ENCODE measurements around the gene MGME1. TPM values are rescaled to one million over a fixed set of nuclear protein-coding genes. Genes with fewer than 3 reads are reported as not detected.

The MGME1 gene
- total and polyA plus RNA-seq, 2 of the 13 experiments (the other 11 are each of a cell fraction or from before 2014, with no cell fraction given) = 36.7 to 66.6 TPM

- Histone ChIP-seq H3K27ac (ENCODE audit: extremely low read length, insufficient read depth, low read length) (no peak overlapping the region), H3K79me2 (ENCODE audit: insufficient read depth, low read length) (peaks cover 3% of the 10 kb centered on the region), H3K4me1 (ENCODE audit: insufficient read depth, low read length) (peaks cover 40% of the 10 kb centered on the region), H3K4me3 (replicated peaks in 1 of 3; ENCODE audit: insufficient read depth in 1 of 3, low read depth in 2 of 3, low read length in 3 of 3) (no peak overlapping the region), H3K36me3 (replicated peaks in 1 of 2; ENCODE audit: control insufficient read depth in 1 of 2, insufficient read depth in 2 of 2, low read length in 2 of 2) (peaks cover 14 to 34% of the 10 kb centered on the region in 2 experiments), H2AFZ (ENCODE audit: low read length) (no peak overlapping the region), H4K20me1 (ENCODE audit: insufficient read depth, low read length) (peaks cover 9% of the 10 kb centered on the region; the same call in 1 of the 2 replicates), H3K9ac (ENCODE audit: insufficient read depth, low read depth, low read length) (no peak overlapping the region), H3K4me2 (ENCODE audit: low read depth, low read length) (no peak overlapping the region), H3K27me3 (ENCODE audit: control insufficient read depth in 1 of 2, insufficient read depth in 2 of 2, low read length in 2 of 2) (peaks cover 4 to 18% of the 10 kb centered on the region in 2 experiments; a peak in 4 of 5 replicates), H3K9me3 (ENCODE audit: low read length) (no peaks in the 10 kb centered on the region)
- ChIA-PET POLR2A (interaction anchor here (1.6 to 3.1 kb wide), 3 partner anchors 24 to 258 kb away, joined by 5 to 17 read pairs (median 17); partner anchors contain the start of genes MGME1, RRBP1 and SNX5), CTCF (ENCODE audit: low intra/inter-chr PET ratio, low total read pairs) (interaction anchor here (2.0 to 4.3 kb wide), 2 partner anchors 404 to 436 kb away, joined by 10 to 17 read pairs; no protein-coding TSS in a partner anchor)
- DNase-seq (ENCODE audit: low spot score) (no peak), ATAC-seq (peak; percentile 24), FAIRE-seq (no peak)
- BruUV-seq (replicated peaks) = TSS peak; percentile 19
- intact Hi-C loops (cut with micrococcal nuclease; ENCODE audit: unreplicated experiment) = no loop called here
- WGBS (ENCODE audit: low lambda C conversion rate) = 60% methylated on average over 6 of the region's 6 CpGs
- in situ Hi-C loops (cut with HindIII; ENCODE audit: extremely low pct_ligation_motif_present, low pct_unique_long_range_greater_than_20kb) = no loop called here
- TF ChIP-seq ZNF562 (CRISPR knock-in tag; IDR thresholded peaks at IDR 0.05; ENCODE audit: borderline replicate concordance) (peak; percentile 77), ZEB1 (IDR thresholded peaks at IDR 0.05; ENCODE audit: insufficient replicate concordance, low read depth) (peak; percentile 7), JUNB (CRISPR knock-in tag; IDR thresholded peaks at IDR 0.05; ENCODE audit: borderline replicate concordance) (peak; percentile 67; the same call in 1 of the 2 replicates), ZNF441 (CRISPR knock-in tag; IDR thresholded peaks at IDR 0.05; ENCODE audit: borderline replicate concordance) (no peak), ZNF879 (CRISPR knock-in tag; IDR thresholded peaks at IDR 0.05) (no peak), ZSCAN31 (CRISPR knock-in tag; IDR thresholded peaks at IDR 0.05; ENCODE audit: low read depth) (peak; percentile 6; the same call in 1 of the 2 replicates), ZNF883 (CRISPR knock-in tag; IDR thresholded peaks at IDR 0.05; ENCODE audit: not compliant biosample characterization) (no peak), ZBTB46 (CRISPR knock-in tag; IDR thresholded peaks at IDR 0.05; ENCODE audit: borderline replicate concordance) (no peak), JUN (CRISPR knock-in tag; IDR thresholded peaks at IDR 0.05) (peak; percentile 41; the same call in 1 of the 2 replicates), PHF21A (CRISPR knock-in tag; IDR thresholded peaks at IDR 0.05) (no peak; the same call in 1 of the 2 replicates), ZNF543 (CRISPR knock-in tag; IDR thresholded peaks at IDR 0.05) (no peak), SKIL (CRISPR knock-in tag; IDR thresholded peaks at IDR 0.05; ENCODE audit: borderline replicate concordance) (0 out of 2 replicates have a peak, but pooled peaks have one; percentile 14), NFKBIZ (CRISPR knock-in tag; IDR thresholded peaks at IDR 0.05) (peak; percentile 46; the same call in 1 of the 2 replicates)
These were observed 28.4 kb upstream of the MGME1 start for GRCh38 chr20:17940224-17940971.

Data from HepG2 (cell line).